ENCODE measurements around the gene TMEM191C. TPM values are rescaled to one million over a fixed set of nuclear protein-coding genes. Genes with fewer than 3 reads are reported as not detected.
A peak's percentile ranks its signal among the peaks of the same experiment; 100 is the strongest.
"Not testable (repeated sequence)": the region's sequence is repeated elsewhere in the genome, so short reads cannot be mapped to it uniquely, and the experiment has no call there.

TMEM191C gene
- not detected for total RNA-seq

GRCh38 chr22:21467337-21468193 is at the start of gene TMEM191C:
Gene TMEM191C, plus strand, starts transcription at chr22:21467387. Its CDS starts 73 bp downstream, at chr22:21467460.
- H3K27me3 ChIP-seq; H3K27ac ChIP-seq; H3K4me1 ChIP-seq; intact Hi-C loops (cut with DNase I); H3K9me3 ChIP-seq; DNase-seq (ENCODE audit: low spot score in 2 of 2); H3K36me3 ChIP-seq: not testable (repeated sequence)
- peak within 1 kb of the TSS; percentile 50 to 63 for H3K4me3 ChIP-seq

- H3K27ac ChIP-seq; H3K9me3 ChIP-seq; H3K36me3 ChIP-seq; intact Hi-C loops (cut with DNase I); H3K4me1 ChIP-seq; DNase-seq (ENCODE audit: low spot score in 2 of 2); H3K27me3 ChIP-seq: not testable (repeated sequence)
- H3K4me3 ChIP-seq, result peak overlapping the region in 1 of 2 donors; percentile 64
Observed at GRCh38 chr22:21417853-21418252, 49.3 kb upstream of the TMEM191C start.

DNA sequence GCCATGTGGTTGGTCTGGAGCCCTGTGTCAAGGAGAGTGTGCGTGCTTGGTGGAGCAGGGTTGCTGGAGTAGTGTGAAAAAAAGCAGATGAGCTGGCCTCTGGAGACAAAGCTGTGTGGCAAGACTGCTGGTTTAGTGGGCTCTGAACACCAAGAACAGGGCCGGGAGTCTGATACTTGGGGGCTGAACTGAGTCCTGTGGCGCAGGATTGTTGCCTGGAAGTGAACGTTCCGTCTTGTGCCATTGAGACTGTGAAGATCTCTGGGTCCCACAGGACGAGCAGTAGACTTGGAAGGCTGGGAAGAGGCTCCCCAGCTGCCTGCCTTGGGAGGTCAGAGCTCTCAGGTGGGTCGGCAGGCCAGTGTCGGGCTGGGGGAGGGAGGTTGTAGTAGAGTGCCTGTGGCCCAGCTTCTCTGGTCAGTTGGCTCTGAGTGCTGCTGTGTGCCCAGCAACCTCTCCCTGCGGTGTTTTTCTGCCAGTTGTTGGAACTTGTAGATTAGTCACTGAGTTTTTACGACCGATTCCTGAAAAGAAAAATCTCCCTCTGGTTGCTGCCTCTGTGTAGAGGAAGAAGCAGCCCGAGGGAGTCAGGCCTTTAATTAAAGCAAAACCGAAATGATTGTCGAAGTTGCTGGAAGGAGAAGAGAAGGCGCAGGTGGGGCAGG is 48.1 kb upstream of the TMEM191C start:
- H3K36me3 ChIP-seq; H3K9me3 ChIP-seq; intact Hi-C loops (cut with DNase I); H3K4me3 ChIP-seq; H3K4me1 ChIP-seq; H3K27ac ChIP-seq; H3K27me3 ChIP-seq: not testable (repeated sequence)
- DNase-seq (ENCODE audit: low spot score in 2 of 2), result peak in 1 of 2 donors; percentile 62

DNA sequence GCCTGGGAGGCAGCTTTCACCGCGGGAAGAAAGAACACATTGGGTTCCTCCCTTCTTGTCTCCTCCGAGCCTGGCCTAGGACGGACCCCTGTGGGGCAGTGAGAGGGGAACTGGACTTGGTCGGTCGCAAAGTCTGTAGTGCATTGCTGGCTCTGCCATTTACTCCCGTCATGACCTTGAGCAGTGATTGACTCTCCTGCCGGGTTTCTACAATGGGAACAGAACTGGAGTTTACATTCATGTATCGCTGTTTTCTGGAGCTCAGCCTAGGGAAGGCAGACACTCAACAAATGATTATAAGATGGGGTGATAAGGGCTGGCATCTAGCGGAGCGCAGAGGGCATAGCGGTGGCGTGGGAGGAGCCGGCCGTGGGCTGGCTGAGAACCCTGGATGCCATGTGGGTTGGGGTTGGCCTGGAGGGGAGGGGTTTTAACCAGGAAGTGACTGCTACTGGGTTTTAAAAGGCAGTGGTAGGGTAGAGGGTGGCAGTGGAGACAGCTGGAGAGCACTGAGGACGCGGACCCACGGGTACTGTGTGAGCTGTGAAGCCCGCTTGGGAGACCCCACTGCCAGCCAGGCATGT is 46.9 kb upstream of the TMEM191C start:
- intact Hi-C loops (cut with DNase I); H3K9me3 ChIP-seq; DNase-seq (ENCODE audit: low spot score in 2 of 2); H3K27me3 ChIP-seq; H3K4me3 ChIP-seq; H3K27ac ChIP-seq; H3K36me3 ChIP-seq; H3K4me1 ChIP-seq: not testable (repeated sequence)

- H3K4me1 ChIP-seq; H3K27me3 ChIP-seq; H3K9me3 ChIP-seq; H3K27ac ChIP-seq; DNase-seq (ENCODE audit: low spot score in 2 of 2); H3K4me3 ChIP-seq; H3K36me3 ChIP-seq; intact Hi-C loops (cut with DNase I): not testable (repeated sequence)
Observed at GRCh38 chr22:21424084-21424709, 43.0 kb upstream of the TMEM191C start.

- H3K27me3 ChIP-seq; H3K4me3 ChIP-seq; H3K4me1 ChIP-seq; H3K27ac ChIP-seq; intact Hi-C loops (cut with DNase I); DNase-seq (ENCODE audit: low spot score in 2 of 2); H3K36me3 ChIP-seq; H3K9me3 ChIP-seq: not testable (repeated sequence)
Observed at GRCh38 chr22:21434378-21435233, 32.6 kb upstream of the TMEM191C start.

- H3K9me3 ChIP-seq; intact Hi-C loops (cut with DNase I); H3K27me3 ChIP-seq; H3K36me3 ChIP-seq; H3K27ac ChIP-seq; H3K4me3 ChIP-seq; H3K4me1 ChIP-seq: not testable (repeated sequence)
- DNase-seq (ENCODE audit: low spot score in 2 of 2), result peak in 1 of 2 donors; percentile 63
Observed at GRCh38 chr22:21435998-21436810, 31.0 kb upstream of the TMEM191C start.

- H3K4me1 ChIP-seq; H3K4me3 ChIP-seq; H3K9me3 ChIP-seq; intact Hi-C loops (cut with DNase I); H3K27ac ChIP-seq; H3K27me3 ChIP-seq; H3K36me3 ChIP-seq: not testable (repeated sequence)
- peak in 1 of 2 donors; percentile 7 for DNase-seq (ENCODE audit: low spot score in 2 of 2)
Observed at GRCh38 chr22:21438013-21438412, 29.2 kb upstream of the TMEM191C start.

DNA sequence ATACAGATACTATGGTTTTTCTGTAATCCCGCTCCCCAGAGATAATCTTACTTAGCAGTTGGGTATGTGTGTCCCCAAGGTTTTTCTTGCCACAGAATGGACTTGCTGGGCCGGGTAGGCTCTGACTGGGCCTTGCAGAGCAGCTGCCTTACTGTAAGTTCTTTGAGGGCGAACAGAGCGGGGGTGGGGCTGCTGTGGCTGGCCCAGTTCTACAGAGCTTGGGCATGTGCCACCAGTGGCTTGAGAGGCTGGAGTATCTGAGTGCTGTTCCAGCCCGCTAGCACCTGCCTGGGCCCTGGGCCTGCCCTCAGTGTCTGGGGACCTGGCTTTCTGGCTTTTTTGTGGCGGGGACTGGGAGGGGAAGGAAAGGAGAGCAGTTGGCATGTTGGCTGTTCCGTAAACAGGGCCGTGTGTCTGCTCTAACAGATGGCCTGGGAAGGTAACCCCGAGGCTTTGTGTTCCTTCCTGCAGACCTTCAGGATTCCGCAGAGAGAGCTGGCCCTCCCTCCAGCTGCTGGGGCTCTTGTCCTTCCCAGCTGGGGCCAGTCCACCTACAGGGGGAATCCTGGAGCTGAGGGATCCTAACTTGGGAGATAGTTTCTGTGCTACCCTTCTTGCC is 27.1 kb upstream of the TMEM191C start:
- H3K9me3 ChIP-seq; H3K27ac ChIP-seq; H3K4me1 ChIP-seq; H3K27me3 ChIP-seq; DNase-seq (ENCODE audit: low spot score in 2 of 2); H3K4me3 ChIP-seq; intact Hi-C loops (cut with DNase I): not testable (repeated sequence)
- H3K36me3 ChIP-seq, result peaks cover 12 to 21% of the 10 kb centered on the region in 2 donors

GRCh38 chr22:21440676-21441075 is 26.5 kb upstream of the TMEM191C start:
- DNase-seq (ENCODE audit: low spot score in 2 of 2); H3K27ac ChIP-seq; H3K9me3 ChIP-seq; H3K4me3 ChIP-seq; intact Hi-C loops (cut with DNase I); H3K27me3 ChIP-seq; H3K4me1 ChIP-seq: not testable (repeated sequence)
- peaks cover 17 to 27% of the 10 kb centered on the region in 2 donors for H3K36me3 ChIP-seq

- DNase-seq (ENCODE audit: low spot score in 2 of 2), result not testable (repeated sequence)
Observed at GRCh38 chr22:21441170-21441569, 26.0 kb upstream of the TMEM191C start.

DNA sequence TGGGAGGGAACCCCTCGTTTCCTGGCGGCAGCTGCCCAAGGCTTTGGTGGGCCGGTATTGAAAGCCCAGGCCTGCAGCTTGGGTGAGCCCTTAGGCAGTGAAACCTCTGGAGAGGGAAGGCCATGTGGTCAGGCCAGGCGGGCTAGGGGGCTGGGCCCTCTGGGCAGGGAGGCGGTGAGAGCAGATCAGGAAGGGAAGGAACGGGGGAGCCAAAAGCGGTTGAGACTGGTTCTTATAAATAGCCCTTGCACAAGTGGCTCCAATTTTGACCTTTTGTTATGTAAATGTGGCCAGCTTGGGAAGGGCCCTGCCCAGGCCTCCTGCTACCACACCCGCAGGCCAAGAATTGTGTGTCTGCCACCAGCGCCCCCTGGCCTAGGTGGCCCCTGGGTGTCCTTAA is 25.1 kb upstream of the TMEM191C start:
- H3K4me1 ChIP-seq; intact Hi-C loops (cut with DNase I); H3K9me3 ChIP-seq; H3K27me3 ChIP-seq; H3K27ac ChIP-seq; H3K4me3 ChIP-seq; DNase-seq (ENCODE audit: low spot score in 2 of 2): not testable (repeated sequence)
- H3K36me3 ChIP-seq, result peaks cover 32 to 41% of the 10 kb centered on the region in 2 donors

More at GRCh38 chr22:21441170-21441569, 26.0 kb upstream of the TMEM191C start:
- H3K4me3 ChIP-seq; H3K4me1 ChIP-seq; H3K27me3 ChIP-seq; intact Hi-C loops (cut with DNase I); H3K27ac ChIP-seq; H3K9me3 ChIP-seq: not testable (repeated sequence)
- H3K36me3 ChIP-seq, result peaks cover 22 to 32% of the 10 kb centered on the region in 2 donors
